Diencephalon (tissue), 1 donor: ENCODE results near the gene RNASE12. TPM values are rescaled to one million over a fixed set of nuclear protein-coding genes. Genes with fewer than 3 reads are reported as not detected.

Source experiments
- total RNA-seq: library from RNA; depleted of rRNA; stranded (reverse); fragments of >200 nt; gene quantifications from one replicate; pipeline ENCODE4 v1.2.3, GENCODE V29; 2014

Gene RNASE12, protein sequence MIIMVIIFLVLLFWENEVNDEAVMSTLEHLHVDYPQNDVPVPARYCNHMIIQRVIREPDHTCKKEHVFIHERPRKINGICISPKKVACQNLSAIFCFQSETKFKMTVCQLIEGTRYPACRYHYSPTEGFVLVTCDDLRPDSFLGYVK
- total RNA-seq, result not detected

DNA sequence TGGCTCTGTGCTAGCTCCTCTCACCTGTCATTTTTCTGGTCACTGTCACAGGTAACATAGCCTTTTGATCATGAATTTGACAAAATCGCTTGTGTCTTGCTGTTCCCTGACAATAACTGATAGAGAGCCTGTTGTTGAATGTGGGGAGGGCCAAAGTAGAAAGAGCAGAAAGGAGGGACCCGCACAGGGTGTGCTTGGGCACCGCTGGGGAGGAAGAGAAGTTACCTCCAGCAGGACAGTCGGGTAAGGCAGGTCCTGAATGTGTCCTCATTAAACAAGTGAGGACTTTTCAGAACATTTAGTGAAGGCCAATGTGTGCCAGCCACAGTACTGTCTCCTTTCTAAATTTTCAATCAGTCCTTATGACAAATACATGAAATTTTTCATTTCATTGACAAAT is at the start of gene RNASE12:
Gene RNASE12, minus strand, starts transcription at position 142 of the 400 bp plus-strand sequence. CDS start 653 bp downstream, outside the sequence.

DNA sequence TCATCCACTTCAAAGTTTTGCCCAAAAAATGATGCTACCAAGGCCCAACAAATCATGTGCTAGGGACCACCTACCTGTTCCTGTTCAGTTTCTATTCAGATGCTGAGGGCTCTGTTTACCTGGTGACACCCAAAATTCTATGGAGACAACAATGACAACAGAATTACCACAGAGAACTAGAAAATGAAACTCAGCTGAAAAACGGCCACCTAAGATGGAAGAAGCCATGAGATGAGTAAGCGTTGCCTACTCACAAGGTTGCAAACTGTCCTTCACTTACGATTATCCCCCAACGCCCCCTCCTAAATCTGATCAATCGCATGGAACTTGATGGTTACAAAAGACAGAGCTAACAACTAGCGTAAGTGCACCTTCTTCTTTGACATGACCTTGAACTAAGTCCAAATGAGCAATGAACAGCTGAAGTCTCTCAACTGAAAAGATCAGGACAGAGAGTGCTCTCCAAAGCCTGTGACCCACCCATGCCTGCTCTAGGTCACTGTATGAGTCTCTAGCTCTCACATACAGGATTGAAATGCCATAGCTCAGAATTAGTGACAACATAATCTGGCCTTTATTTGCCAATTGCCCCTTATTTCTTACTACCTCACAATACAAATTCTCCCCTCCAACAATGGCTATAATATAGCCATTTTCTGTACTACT is 3.6 kb downstream of the RNASE12 start, which contains the start of gene RNASE11:
Gene RNASE11, minus strand, starts transcription at position 513 of the 666 bp plus-strand sequence.

DNA sequence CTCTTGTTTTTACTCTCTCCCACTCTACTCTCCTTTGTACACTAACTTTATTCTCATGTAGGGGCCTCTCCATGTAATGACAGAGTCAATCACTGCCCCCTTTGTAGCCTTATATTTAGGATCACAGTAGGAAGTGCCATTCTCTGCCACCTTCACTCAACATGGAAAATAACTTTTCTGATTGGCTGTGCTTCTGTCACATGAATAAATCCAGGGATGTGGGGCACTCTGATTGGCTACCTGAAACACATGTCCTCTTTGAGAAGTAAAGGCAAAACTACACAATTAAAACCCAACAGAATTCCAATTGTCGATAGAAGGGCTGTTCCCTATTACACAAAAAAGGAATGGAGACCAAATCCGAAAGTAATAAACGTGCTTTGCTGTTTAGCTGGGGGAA is 30.2 kb downstream of the RNASE12 start, which contains the start of gene RNASE9:
Gene RNASE9, minus strand, starts transcription at position 87 of the 400 bp plus-strand sequence.

Other genes starting within 250 kb of the RNASE12 start
- 22.1 TPM for gene PARP2, start 247.7 kb downstream of the RNASE12 start, total RNA-seq
- gene TEP1, start 177.9 kb downstream of the RNASE12 start, total RNA-seq, result 8.8 TPM
- 0.23 TPM for gene KLHL33, start 155.2 kb downstream of the RNASE12 start, total RNA-seq
- 32.8 TPM for gene OSGEP, start 136.6 kb downstream of the RNASE12 start, total RNA-seq
- 53.3 TPM for gene APEX1, start 136.2 kb downstream of the RNASE12 start, total RNA-seq
- 29.5 TPM for gene PIP4P1, start 129.9 kb downstream of the RNASE12 start, total RNA-seq
- gene PNP, start 122.0 kb downstream of the RNASE12 start, total RNA-seq, result 12.7 TPM
- not detected for gene RNASE10, start 85.8 kb downstream of the RNASE12 start, total RNA-seq
- gene RNASE9, start 30.3 kb downstream of the RNASE12 start, total RNA-seq, result not detected
- not detected for gene RNASE11, start 3.4 kb downstream of the RNASE12 start, total RNA-seq
- not detected for gene OR6S1, start 50.3 kb upstream of the RNASE12 start, total RNA-seq
- gene RNASE4, start 93.2 kb upstream of the RNASE12 start, total RNA-seq, result 1.2 TPM
- 0.92 TPM for gene ANG, start 97.4 kb upstream of the RNASE12 start, total RNA-seq
- gene EDDM3A, start 154.5 kb upstream of the RNASE12 start, total RNA-seq, result not detected
- not detected for gene EDDM3B, start 177.0 kb upstream of the RNASE12 start, total RNA-seq
- gene RNASE6, start 189.9 kb upstream of the RNASE12 start, total RNA-seq, result 1.4 TPM
- gene RNASE1, start 211.5 kb upstream of the RNASE12 start, total RNA-seq, result 13.1 TPM